ENCODE data around the gene KDM2A.
A peak's percentile ranks its signal among the peaks of the same experiment; 100 is the strongest.
"Not testable (repeated sequence)": the region's sequence is repeated elsewhere in the genome, so short reads cannot be mapped to it uniquely, and the experiment has no call there.

Gene KDM2A

GRCh38 chr11:67118181-67118766, 789 bp upstream of the KDM2A start:
- DNase-seq (ENCODE audit: low spot score): peak; percentile 26

- DNase-seq (ENCODE audit: low spot score): peak; percentile 23
These were observed 725 bp downstream of the KDM2A start for GRCh38 chr11:67119585-67120391.

DNA sequence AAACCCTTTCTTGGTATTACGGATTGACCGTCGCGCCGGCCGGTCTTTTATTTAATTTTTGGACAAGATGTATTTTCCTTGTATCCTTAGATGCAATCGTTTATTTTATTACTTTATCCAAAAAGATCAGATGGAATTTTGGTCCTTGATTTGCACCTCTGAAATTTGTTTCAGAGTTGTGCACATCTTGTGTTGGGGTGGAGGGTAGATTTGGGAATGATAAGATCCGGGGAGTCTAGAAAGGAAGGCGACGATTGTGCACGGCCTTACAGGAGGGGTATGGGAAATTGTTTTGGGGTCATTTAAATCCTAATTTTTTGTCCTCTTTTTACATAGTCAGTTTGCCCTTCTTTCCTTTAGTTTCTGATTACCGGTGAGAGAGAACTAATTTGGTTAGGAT, 1.4 kb downstream of the KDM2A start:
- peak; percentile 23 for DNase-seq (ENCODE audit: low spot score)

GRCh38 chr11:67120881-67121710, 2.0 kb downstream of the KDM2A start:
- peak; percentile 28 for DNase-seq (ENCODE audit: low spot score)

DNA sequence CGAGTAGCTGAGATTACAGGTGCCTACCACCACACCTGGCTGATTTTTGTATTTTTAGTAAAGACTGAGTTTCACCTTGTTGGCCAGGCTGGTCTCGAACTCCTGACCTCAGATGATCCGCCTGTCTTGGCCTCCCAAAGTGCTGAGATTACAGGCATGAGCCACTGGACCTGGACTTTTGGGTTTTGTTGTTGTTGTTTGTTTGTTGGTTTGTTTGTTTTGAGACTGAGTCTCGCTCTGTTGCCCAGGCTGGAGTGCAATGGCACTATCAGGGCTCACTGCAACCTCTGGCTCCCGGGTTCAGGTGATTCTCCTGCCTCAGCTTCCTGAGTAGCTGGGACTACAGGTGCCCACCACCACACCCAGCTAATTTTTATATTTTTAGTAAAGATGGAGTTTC, 4.7 kb downstream of the KDM2A start:
- DNase-seq (ENCODE audit: low spot score): not testable (repeated sequence)

DNA sequence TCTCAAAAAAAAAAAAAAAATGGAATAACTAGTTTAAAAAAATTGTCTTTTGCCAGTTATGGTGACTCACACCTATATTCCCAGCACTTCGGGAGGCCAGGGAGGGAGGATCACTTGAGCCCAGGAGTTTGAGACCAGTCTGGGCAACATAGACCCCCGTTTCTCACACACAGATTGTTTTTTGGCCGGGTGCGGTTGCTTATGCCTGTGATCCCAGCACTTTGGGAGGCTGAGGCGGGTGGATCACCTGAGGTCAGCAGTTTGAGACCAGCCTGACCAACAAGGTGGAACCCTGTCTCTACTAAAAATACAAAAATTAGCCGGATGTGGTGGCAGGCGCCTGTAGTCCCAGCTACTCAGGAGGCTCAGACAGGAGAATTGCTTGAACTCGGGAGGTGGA, 7.2 kb downstream of the KDM2A start:
- not testable (repeated sequence) for DNase-seq (ENCODE audit: low spot score)

DNA sequence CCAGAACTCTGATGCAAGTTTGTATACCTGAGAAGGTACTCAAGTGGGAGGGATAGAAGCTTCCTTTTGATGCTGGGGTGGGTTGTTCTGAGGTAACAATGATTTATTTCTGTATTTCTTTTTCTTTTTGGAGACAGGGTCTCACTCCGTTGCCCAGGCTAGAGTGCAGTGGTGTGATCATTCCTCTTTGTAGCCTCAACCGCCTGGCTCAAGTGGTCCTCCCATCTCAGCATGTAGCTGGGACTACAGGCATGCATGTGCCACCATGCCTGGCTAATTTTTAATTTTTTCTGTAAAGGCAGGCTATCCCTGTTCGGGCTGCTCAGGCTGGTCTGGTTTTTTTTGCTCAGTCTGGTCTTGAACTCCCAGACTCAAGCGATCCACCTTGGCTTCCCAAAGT, 7.9 kb downstream of the KDM2A start:
- no peak for DNase-seq (ENCODE audit: low spot score)

DNA sequence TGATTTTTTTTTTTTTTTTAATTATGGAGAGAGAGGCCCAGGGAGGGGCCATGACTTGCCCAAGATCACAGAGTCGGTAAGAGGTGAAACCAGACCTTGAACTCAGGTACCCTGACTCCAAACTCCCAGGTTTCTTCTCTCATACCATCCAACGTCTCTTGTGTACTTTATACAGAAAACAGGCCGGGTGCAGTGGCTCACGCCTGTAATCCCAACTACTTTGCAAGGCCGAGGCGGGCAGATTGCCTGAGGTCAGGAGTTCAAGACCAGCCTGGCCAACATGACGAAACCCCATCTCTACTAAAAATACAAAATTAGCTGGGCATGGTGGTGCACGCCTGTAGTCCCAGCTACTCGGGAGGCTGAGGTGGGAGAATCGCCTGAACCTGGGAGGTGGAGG, 11.8 kb downstream of the KDM2A start:
- DNase-seq (ENCODE audit: low spot score): not testable (repeated sequence)

DNA sequence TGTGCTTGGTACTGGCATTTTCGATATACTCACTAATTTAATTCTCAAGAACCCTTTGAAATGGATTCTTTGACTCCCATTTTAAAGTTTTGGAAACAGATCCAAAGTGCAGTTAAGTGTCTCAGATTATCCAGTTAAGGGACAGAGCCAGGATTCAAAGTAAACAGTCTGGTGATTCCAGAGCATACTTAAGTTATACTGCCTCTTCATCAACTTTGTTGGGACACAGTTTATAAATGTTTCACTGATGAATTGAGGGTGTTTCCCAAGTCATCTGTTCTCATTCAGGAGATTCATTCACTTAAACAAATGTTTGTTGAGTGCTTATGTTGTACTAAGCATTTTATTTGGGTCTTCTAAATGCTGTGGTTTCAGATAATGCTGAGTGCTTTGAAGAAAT, 17.1 kb downstream of the KDM2A start:
- no peak for DNase-seq (ENCODE audit: low spot score)

GRCh38 chr11:67138922-67139321, 19.9 kb downstream of the KDM2A start:
- no peak for DNase-seq (ENCODE audit: low spot score)

- DNase-seq (ENCODE audit: low spot score): no peak
These were observed 27.6 kb downstream of the KDM2A start for GRCh38 chr11:67146516-67147226.

DNA sequence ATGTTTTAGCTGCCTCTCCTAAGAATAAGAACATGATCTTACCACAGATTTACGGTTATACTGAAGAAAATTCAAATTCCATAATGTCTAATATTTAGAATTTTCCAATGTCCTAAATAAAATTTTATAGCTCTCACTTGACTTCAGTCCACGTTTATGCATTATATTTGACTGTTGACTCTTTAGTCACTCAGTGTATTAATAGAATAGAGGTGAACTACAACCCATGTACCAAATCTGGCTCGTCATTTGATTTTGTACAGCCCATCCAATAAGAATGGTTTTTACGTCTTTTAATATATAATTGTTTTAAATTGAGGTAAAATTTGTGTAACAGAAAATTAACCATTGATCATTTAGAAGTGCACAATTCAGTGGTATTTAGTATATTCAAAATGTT, 34.9 kb downstream of the KDM2A start:
- no peak for DNase-seq (ENCODE audit: low spot score)

DNA sequence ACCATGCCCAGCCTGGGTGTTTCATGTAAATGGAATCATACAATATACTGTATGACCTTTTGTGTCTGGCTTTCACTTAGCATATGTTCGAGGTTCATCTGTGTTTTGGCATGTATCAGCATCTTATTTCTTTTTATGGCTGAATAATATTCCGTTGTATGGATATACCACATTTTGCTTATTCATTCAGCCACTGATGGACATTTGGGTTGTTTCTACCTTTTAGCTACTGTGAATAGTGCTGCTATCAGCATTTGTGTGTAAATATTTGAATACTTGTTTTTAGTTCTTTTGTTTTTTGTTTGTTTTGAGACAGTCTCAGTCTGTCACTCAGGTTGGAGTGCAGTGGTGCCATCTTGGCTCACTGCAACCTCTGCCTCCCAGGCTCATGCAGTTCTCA, 35.7 kb downstream of the KDM2A start:
- DNase-seq (ENCODE audit: low spot score): no peak

GRCh38 chr11:67157691-67158090, 38.6 kb downstream of the KDM2A start:
- DNase-seq (ENCODE audit: low spot score): no peak

GRCh38 chr11:67158221-67158620, 39.2 kb downstream of the KDM2A start:
- no peak for DNase-seq (ENCODE audit: low spot score)

DNA sequence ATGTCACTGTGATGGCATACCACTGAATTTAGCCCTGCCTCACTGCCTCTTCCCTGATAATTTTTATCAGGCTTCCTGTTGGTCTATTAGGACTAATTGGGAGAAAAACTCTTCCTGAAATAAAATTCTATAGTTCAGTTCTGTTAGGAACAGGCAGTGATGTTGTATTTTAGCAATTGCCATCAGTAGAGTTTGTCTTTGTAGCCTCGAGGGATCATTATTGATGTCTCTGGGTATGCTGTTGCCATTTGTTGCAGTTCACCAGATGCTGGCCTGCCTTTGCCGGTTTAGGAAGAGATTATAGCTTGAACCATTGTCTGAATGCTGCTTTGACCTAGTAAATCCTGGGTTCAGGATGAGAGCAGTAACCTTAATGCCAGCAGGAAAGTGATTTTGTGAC, 41.0 kb downstream of the KDM2A start:
- DNase-seq (ENCODE audit: low spot score): no peak

- DNase-seq (ENCODE audit: low spot score): no peak
These were observed 42.1 kb downstream of the KDM2A start for GRCh38 chr11:67160872-67161783.

GRCh38 chr11:67163006-67163405, 43.9 kb downstream of the KDM2A start:
- no peak for DNase-seq (ENCODE audit: low spot score)

GRCh38 chr11:67165623-67166022, 46.6 kb downstream of the KDM2A start:
- no peak for DNase-seq (ENCODE audit: low spot score)

GRCh38 chr11:67167091-67167490, 48.0 kb downstream of the KDM2A start:
- DNase-seq (ENCODE audit: low spot score): no peak

- no peak for DNase-seq (ENCODE audit: low spot score)
These were observed 48.7 kb downstream of the KDM2A start for GRCh38 chr11:67167719-67168118.

Data from hematopoietic multipotent progenitor cell treated with erythropoietin and hydrocortisone succinate and interleukin-3 and kit ligand, for 15 days (in vitro differentiated cells).